NB4 (cell line): Measurements from ENCODE around the gene PARD3.

Experiments used
- DNase-seq: peaks from one replicate; pipeline ENCODE4 v3.0.0; 2010; ENCODE audit warnings: low read depth
- H3K4me3 ChIP-seq: one replicate; pipeline ENCODE4 v1.5.1; 2011; ENCODE audit warnings: mild to moderate bottlenecking, low read depth, low read length, moderate library complexity
- MYC ChIP-seq: IDR thresholded peaks from 2 replicates; pipeline ENCODE4 v1.6.1; 2011; ENCODE audit warnings: low read depth, low read length
- POLR2A ChIP-seq: IDR thresholded peaks from 2 replicates; pipeline ENCODE4 v1.6.1; 2011; ENCODE audit warnings: mild to moderate bottlenecking; ENCODE audit not compliant: insufficient read length; ENCODE audit errors: extremely low read depth
- TF ChIP-seq, protein P1 (sequence below): IDR thresholded peaks from one replicate; pipeline ENCODE4 v1.5.1; 2012; ENCODE audit warnings: low read depth, low read length
- TF ChIP-seq, protein P2 (sequence below): IDR thresholded peaks from 2 replicates; pipeline ENCODE4 v1.6.1; 2011; ENCODE audit warnings: low read depth, low read length

Gene PARD3

DNA sequence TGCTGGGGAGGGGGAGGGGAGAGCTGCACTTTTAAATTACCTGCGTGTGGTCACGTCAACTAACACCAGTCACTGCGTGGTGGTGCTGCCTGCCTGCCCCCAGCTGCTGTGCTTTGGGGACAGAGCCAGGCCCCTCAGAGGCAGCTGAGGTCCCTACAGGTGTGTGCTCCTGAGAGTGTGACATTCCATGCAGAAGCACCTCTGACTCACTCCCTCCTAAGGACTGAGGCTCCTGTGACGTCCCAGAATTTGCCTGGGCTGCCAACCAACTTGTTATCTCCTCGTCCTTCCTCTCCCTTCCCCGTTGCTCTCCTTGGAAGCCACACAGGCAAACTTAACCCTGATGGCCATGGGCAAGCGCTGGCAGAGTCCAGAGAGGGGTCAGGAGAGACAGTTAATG is 563.0 kb downstream of the PARD3 start:
- DNase-seq: no peak
- TF ChIP-seq POLR2A: no peak
- TF ChIP-seq, protein P1, sequence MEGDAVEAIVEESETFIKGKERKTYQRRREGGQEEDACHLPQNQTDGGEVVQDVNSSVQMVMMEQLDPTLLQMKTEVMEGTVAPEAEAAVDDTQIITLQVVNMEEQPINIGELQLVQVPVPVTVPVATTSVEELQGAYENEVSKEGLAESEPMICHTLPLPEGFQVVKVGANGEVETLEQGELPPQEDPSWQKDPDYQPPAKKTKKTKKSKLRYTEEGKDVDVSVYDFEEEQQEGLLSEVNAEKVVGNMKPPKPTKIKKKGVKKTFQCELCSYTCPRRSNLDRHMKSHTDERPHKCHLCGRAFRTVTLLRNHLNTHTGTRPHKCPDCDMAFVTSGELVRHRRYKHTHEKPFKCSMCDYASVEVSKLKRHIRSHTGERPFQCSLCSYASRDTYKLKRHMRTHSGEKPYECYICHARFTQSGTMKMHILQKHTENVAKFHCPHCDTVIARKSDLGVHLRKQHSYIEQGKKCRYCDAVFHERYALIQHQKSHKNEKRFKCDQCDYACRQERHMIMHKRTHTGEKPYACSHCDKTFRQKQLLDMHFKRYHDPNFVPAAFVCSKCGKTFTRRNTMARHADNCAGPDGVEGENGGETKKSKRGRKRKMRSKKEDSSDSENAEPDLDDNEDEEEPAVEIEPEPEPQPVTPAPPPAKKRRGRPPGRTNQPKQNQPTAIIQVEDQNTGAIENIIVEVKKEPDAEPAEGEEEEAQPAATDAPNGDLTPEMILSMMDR: no peak
- TF ChIP-seq, protein P2, sequence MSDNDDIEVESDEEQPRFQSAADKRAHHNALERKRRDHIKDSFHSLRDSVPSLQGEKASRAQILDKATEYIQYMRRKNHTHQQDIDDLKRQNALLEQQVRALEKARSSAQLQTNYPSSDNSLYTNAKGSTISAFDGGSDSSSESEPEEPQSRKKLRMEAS: no peak
- no peak for TF ChIP-seq MYC
- no peak overlapping the region for H3K4me3 ChIP-seq

DNA sequence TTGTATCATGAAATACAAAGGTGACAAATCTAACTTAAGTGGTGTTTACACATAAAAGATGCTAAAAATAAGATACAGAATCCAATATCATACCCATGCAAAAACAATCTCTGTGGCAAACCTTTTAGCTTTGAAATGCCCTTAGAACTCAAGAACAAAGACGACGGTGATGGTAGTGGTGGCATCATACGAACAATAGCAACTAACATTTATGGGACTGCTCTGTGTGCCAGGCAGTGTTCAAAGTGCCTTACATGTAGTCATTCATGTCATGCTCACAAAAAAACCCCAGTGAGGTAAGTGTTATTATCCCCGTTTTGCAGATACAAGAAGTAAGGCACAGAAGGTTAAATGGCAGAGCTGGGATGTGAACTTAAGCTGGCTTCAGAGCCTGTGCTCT is 563.9 kb downstream of the PARD3 start:
- no peak overlapping the region for H3K4me3 ChIP-seq
- TF ChIP-seq MYC (no peak), POLR2A (no peak)
- TF ChIP-seq, protein P1: no peak
- TF ChIP-seq, protein P2: no peak
- DNase-seq: no peak

DNA sequence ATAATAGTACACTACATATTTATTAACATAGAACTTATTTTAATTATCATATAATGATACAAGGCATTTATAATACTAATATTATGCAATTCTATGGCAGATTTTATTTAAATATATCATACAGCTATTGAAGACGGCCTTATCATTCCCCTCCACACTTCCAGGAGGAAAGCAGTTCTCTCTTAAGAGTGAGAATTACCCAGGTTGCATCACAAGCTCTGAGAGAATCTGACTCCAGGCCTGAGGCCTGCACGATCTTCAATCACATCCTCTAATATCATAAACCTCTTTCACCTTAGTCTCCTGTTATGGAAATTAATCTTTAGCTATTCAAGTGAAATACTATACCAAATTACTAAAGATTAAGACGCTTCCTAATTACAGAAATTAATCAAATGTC is 564.4 kb downstream of the PARD3 start:
- no peak for DNase-seq
- H3K4me3 ChIP-seq: no peak overlapping the region
- TF ChIP-seq, protein P2: no peak
- TF ChIP-seq MYC: no peak
- TF ChIP-seq, protein P1: no peak
- TF ChIP-seq POLR2A: no peak

DNA sequence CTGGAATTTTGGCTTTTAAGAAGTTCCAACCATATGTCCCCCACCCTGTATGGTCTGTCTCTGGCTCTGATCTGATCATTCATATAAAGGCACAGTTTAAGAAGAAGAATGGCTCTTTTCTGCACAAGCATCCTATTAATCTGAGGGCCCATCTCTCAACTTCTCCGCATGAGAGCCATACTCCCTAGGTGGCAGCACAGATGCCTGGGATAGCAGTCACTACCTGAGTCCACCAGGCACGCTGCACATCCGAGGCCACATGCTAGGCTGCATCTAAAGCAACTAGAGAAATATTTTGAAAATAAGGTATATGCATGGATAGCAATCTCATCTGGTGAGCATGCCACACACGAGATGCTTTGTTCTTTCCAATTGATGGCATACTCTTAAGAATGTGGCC is 565.5 kb downstream of the PARD3 start:
- DNase-seq: no peak
- TF ChIP-seq MYC: no peak
- TF ChIP-seq POLR2A: no peak
- TF ChIP-seq, protein P2: no peak
- TF ChIP-seq, protein P1: no peak
- H3K4me3 ChIP-seq: no peak overlapping the region

DNA sequence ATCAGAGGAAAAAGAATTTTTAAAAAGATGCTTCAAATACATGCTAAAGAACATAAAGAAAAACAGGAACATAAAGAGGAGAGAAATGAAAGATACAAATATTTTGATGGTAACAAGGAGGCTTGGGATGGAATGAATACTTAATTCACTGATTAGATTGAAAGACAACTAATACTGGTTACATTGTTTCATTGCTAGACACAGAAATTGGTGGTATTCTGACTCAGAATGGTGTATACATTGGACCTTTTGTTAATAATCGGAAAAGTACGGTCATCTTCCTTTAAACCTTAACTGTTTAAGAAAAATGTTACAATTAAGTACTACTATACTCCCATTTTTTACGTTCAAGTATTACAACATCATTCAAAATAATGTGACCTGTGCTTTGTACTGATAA is 567.5 kb downstream of the PARD3 start:
- TF ChIP-seq, protein P1: no peak
- TF ChIP-seq MYC (no peak), POLR2A (no peak)
- TF ChIP-seq, protein P2: no peak
- no peak for DNase-seq
- H3K4me3 ChIP-seq: no peak overlapping the region

DNA sequence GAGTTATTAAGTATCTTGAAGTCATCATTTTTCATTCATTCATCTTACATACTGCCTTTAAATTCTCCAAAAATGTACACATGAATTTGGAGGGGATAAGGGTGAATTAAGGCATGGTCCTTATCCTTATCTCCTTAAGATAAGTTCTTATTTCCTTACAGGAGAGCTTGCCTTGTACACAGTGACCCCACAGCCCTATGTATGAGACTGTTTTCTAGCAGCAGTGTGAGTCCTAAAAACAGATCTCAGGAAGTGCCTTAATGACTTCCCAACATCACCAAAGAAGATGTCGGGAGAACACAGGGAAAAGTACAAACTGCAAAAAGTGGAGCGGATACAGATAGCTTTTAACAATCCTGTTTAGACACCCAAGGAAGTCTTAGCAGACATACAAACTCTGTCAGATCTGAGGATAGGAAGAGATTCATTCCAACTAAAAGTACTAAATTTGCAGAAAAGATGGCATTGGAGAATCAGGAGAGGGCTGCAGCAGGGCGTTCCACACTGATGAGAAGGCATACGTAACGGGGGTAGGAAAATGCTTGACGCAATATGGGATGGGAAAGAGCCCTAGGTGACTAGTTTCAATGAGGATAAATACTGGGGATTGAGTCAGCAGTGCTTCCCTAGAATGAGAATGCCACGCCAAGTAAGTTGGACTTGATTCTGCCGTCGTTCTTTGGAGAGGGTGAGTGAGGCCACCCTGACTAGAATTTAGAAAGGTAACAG is 570.2 kb downstream of the PARD3 start:
- no peak for DNase-seq
- TF ChIP-seq MYC: no peak
- TF ChIP-seq, protein P2: no peak
- TF ChIP-seq, protein P1: no peak
- TF ChIP-seq POLR2A: no peak
- no peak overlapping the region for H3K4me3 ChIP-seq
